Loucy (cell line): Measurements from ENCODE around the gene PIGS.

ENCODE experiments used
- H2AFZ ChIP-seq: fragments of 200-600 bp; sonication (generic); 2 replicates; pipeline ENCODE4 v1.6.0; 2016; ENCODE audit warnings: antibody characterized with exemption, mild to moderate bottlenecking, low read length, moderate library complexity
- H3F3A ChIP-seq: fragments of 200-600 bp; 2 replicates; pipeline ENCODE4 v1.6.0; 2016; ENCODE audit warnings: antibody characterized with exemption, low read depth, mild to moderate bottlenecking
- H3K27me3 ChIP-seq: fragments of 200-600 bp; sonication (generic); 2 replicates; pipeline ENCODE4 v1.6.1; 2014; ENCODE audit warnings: low read length, mild to moderate bottlenecking; ENCODE audit not compliant: insufficient read depth, poor library complexity, severe bottlenecking
- H3K36me3 ChIP-seq: fragments of 200-600 bp; sonication (generic); 2 replicates; pipeline ENCODE4 v1.6.1; 2016; ENCODE audit warnings: low read length; ENCODE audit not compliant: insufficient read depth
- H3K4me1 ChIP-seq: fragments of 200-600 bp; sonication (generic); 2 replicates; pipeline ENCODE4 v1.5.1; 2014; ENCODE audit warnings: low read length, mild to moderate bottlenecking; ENCODE audit not compliant: insufficient read depth, poor library complexity, severe bottlenecking
- H3K4me2 ChIP-seq: fragments of 200-600 bp; sonication (generic); 2 replicates; pipeline ENCODE4 v1.6.0; 2014; ENCODE audit warnings: antibody characterized with exemption, low read length, low read depth, mild to moderate bottlenecking; ENCODE audit not compliant: poor library complexity, severe bottlenecking
- H3K4me3 ChIP-seq: fragments of 200-600 bp; sonication (generic); 2 replicates; pipeline ENCODE4 v1.5.1; 2014; ENCODE audit warnings: low read length, mild to moderate bottlenecking, mixed read lengths; ENCODE audit not compliant: poor library complexity, severe bottlenecking
- H3K79me2 ChIP-seq: fragments of 200-600 bp; sonication (generic); 2 replicates; pipeline ENCODE4 v1.6.1; 2014; ENCODE audit warnings: low read length; ENCODE audit not compliant: insufficient read depth
- H3K9ac ChIP-seq: fragments of 200-600 bp; sonication (generic); 2 replicates; pipeline ENCODE4 v1.6.0; 2014; ENCODE audit warnings: mild to moderate bottlenecking, low read depth, low read length, moderate library complexity; ENCODE audit not compliant: poor library complexity, severe bottlenecking
- H3K9me2 ChIP-seq: fragments of 200-600 bp; sonication (generic); replicated peaks from 2 replicates; pipeline ENCODE4 v1.6.1; 2016; ENCODE audit warnings: low read depth, low read length, mixed read lengths
- H3K9me3 ChIP-seq: fragments of 200-600 bp; sonication (generic); 2 replicates; pipeline ENCODE4 v1.6.1; 2014; ENCODE audit warnings: mild to moderate bottlenecking, antibody characterized with exemption, low read length, low read depth; ENCODE audit not compliant: insufficient read depth
- H4K20me1 ChIP-seq: fragments of 200-600 bp; sonication (generic); 2 replicates; pipeline ENCODE4 v1.6.0; 2014; ENCODE audit warnings: antibody characterized with exemption, low read length, mild to moderate bottlenecking; ENCODE audit not compliant: insufficient read depth, poor library complexity, severe bottlenecking
- EZH2phosphoT487 ChIP-seq: fragments of 200-600 bp; IDR thresholded peaks from 2 replicates; pipeline ENCODE4 v1.6.1; 2018; ENCODE audit warnings: antibody characterized with exemption, mild to moderate bottlenecking, moderate library complexity, borderline replicate concordance
- TF ChIP-seq, protein P1 (sequence below): fragments of 200-600 bp; sonication (generic); conservative IDR thresholded peaks from 2 replicates; pipeline ENCODE4 v1.5.1; 2014; ENCODE audit warnings: mild to moderate bottlenecking, antibody characterized with exemption, low read length

Gene PIGS

DNA sequence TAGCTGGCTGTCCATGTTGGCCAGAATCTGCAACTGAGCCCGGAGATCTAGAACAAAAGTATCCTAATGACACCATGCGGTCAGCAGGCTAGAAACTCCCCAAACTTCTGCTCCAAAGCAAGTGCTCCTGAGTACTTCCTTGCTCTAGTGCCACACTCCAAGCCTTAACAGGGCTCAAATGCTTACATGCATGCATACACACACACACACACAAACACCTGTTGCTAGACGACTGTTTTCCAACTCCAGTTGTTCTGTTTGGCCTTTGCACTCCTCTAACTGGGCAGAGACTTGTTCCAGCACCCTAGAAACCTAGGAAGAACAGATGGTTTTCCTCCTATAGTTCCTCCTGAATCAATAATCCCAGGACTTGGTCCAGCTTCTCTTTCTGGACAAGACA lies 13.1 kb upstream of the PIGS start:
- H3K4me1 ChIP-seq, result no peaks in the 10 kb centered on the region
- H3K9me3 ChIP-seq, result no peaks in the 10 kb centered on the region
- no peaks in the 10 kb centered on the region for H3F3A ChIP-seq
- no peaks in the 10 kb centered on the region for H3K9me2 ChIP-seq
- TF ChIP-seq, protein P1, sequence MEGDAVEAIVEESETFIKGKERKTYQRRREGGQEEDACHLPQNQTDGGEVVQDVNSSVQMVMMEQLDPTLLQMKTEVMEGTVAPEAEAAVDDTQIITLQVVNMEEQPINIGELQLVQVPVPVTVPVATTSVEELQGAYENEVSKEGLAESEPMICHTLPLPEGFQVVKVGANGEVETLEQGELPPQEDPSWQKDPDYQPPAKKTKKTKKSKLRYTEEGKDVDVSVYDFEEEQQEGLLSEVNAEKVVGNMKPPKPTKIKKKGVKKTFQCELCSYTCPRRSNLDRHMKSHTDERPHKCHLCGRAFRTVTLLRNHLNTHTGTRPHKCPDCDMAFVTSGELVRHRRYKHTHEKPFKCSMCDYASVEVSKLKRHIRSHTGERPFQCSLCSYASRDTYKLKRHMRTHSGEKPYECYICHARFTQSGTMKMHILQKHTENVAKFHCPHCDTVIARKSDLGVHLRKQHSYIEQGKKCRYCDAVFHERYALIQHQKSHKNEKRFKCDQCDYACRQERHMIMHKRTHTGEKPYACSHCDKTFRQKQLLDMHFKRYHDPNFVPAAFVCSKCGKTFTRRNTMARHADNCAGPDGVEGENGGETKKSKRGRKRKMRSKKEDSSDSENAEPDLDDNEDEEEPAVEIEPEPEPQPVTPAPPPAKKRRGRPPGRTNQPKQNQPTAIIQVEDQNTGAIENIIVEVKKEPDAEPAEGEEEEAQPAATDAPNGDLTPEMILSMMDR, result no peak
- no peak for TF ChIP-seq EZH2phosphoT487
- H3K4me3 ChIP-seq, result no peak overlapping the region
- H3K9ac ChIP-seq, result no peak overlapping the region
- no peak overlapping the region for H3K4me2 ChIP-seq
- no peaks in the 10 kb centered on the region for H3K27me3 ChIP-seq
- peaks cover 82% of the 10 kb centered on the region; the same call in 1 of the 2 replicates for H3K36me3 ChIP-seq
- H3K79me2 ChIP-seq, result peaks cover 15% of the 10 kb centered on the region
- H2AFZ ChIP-seq, result no peak overlapping the region
- H4K20me1 ChIP-seq, result no peaks in the 10 kb centered on the region

GRCh38 chr17:28582513-28582912 lies 11.2 kb upstream of the PIGS start:
- H3K79me2 ChIP-seq, result peaks cover 1% of the 10 kb centered on the region; the same call in 1 of the 2 replicates
- H3K9ac ChIP-seq, result no peak overlapping the region
- no peaks in the 10 kb centered on the region for H3F3A ChIP-seq
- no peak overlapping the region for H3K4me3 ChIP-seq
- H3K4me1 ChIP-seq, result no peaks in the 10 kb centered on the region
- peaks cover 84% of the 10 kb centered on the region; the same call in 1 of the 2 replicates for H3K36me3 ChIP-seq
- H3K9me3 ChIP-seq, result no peaks in the 10 kb centered on the region
- TF ChIP-seq EZH2phosphoT487, result no peak
- TF ChIP-seq, protein P1, result no peak
- no peaks in the 10 kb centered on the region for H4K20me1 ChIP-seq
- no peaks in the 10 kb centered on the region for H3K27me3 ChIP-seq
- no peak overlapping the region for H3K4me2 ChIP-seq
- H2AFZ ChIP-seq, result no peak overlapping the region
- H3K9me2 ChIP-seq, result no peaks in the 10 kb centered on the region

DNA sequence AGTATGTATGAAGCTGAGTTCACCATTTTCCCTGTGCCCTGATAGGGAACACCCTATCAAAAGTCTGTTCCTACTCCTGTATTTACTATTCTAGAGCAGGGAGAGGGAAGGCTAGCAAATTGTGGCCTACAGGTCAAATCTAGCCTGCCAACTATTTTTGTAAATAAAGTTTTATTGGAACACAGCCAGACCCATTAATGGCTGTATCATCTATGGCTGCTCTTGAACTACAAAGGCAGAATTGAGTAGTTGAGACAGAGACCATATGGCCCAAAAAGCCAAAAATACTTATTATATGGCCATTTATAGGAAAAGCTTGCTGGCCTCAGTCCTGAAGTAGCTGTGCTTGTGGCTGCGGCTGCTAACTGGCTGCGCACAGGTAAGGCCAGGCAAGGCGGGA lies 9.6 kb upstream of the PIGS start:
- Histone ChIP-seq H3K9me3 (no peaks in the 10 kb centered on the region), H4K20me1 (no peaks in the 10 kb centered on the region), H3F3A (no peaks in the 10 kb centered on the region), H3K4me3 (no peak overlapping the region), H3K79me2 (no peaks in the 10 kb centered on the region), H3K36me3 (peaks cover 83% of the 10 kb centered on the region; the same call in 1 of the 2 replicates), H3K9ac (no peak overlapping the region), H3K4me1 (no peaks in the 10 kb centered on the region), H3K4me2 (no peak overlapping the region), H2AFZ (no peak overlapping the region), H3K9me2 (no peaks in the 10 kb centered on the region), H3K27me3 (no peaks in the 10 kb centered on the region)
- TF ChIP-seq EZH2phosphoT487, result no peak
- TF ChIP-seq, protein P1, result no peak
